GM19023 (cell line): ENCODE results near the gene IFNGR2.
"Not testable (repeated sequence)": the region's sequence is repeated elsewhere in the genome, so short reads cannot be mapped to it uniquely, and the experiment has no call there.

Source experiments
- ATAC-seq: cut with Tn5 transposase; IDR thresholded peaks from one replicate; pipeline ENCODE4 v1.9.1; 2021; ENCODE audit warnings: mild to moderate bottlenecking, moderate library complexity; ENCODE audit not compliant: unreplicated experiment

Gene IFNGR2

GRCh38 chr21:33434770-33435360 lies 31.7 kb downstream of the IFNGR2 start:
- ATAC-seq = peak; percentile 87

GRCh38 chr21:33437140-33437539 lies 33.9 kb downstream of the IFNGR2 start:
- ATAC-seq = no peak

GRCh38 chr21:33441489-33442477 lies 38.6 kb downstream of the IFNGR2 start:
- ATAC-seq = peak; percentile 65

- ATAC-seq = no peak
Observed at GRCh38 chr21:33443194-33443593, 40.0 kb downstream of the IFNGR2 start.

GRCh38 chr21:33444499-33444898 lies 41.3 kb downstream of the IFNGR2 start:
- no peak for ATAC-seq

GRCh38 chr21:33446620-33447019 lies 43.4 kb downstream of the IFNGR2 start:
- ATAC-seq = not testable (repeated sequence)

- no peak for ATAC-seq
Observed at GRCh38 chr21:33449616-33450015, 46.4 kb downstream of the IFNGR2 start.

GRCh38 chr21:33451634-33452071 lies 48.4 kb downstream of the IFNGR2 start:
- ATAC-seq = no peak

GRCh38 chr21:33452362-33452761 lies 49.1 kb downstream of the IFNGR2 start:
- ATAC-seq = no peak

GRCh38 chr21:33455686-33456446 lies 52.7 kb downstream of the IFNGR2 start:
- ATAC-seq = no peak

- ATAC-seq = no peak
Observed at GRCh38 chr21:33458861-33459260, 55.6 kb downstream of the IFNGR2 start.

- ATAC-seq = no peak
Observed at GRCh38 chr21:33461538-33462250, 58.5 kb downstream of the IFNGR2 start.

GRCh38 chr21:33469183-33469582 lies 66.0 kb downstream of the IFNGR2 start:
- not testable (repeated sequence) for ATAC-seq

- no peak for ATAC-seq
Observed at GRCh38 chr21:33470701-33471100, 67.5 kb downstream of the IFNGR2 start.

- no peak for ATAC-seq
Observed at GRCh38 chr21:33473344-33473743, 70.1 kb downstream of the IFNGR2 start.

GRCh38 chr21:33477066-33477465 lies 73.9 kb downstream of the IFNGR2 start:
- no peak for ATAC-seq

GRCh38 chr21:33478182-33478581 lies 75.0 kb downstream of the IFNGR2 start:
- no peak for ATAC-seq

- ATAC-seq = peak; percentile 29
Observed at GRCh38 chr21:33478935-33479678, 75.9 kb downstream of the IFNGR2 start.

- ATAC-seq = peak; percentile 90
Observed at GRCh38 chr21:33479679-33480480, 76.7 kb downstream of the IFNGR2 start, which contains the start of gene TMEM50B. TMEM50B (minus strand) TSS chr21:33479974; CDS start chr21:33468885, 11,089 bp downstream.
